ENCODE measurements around the gene KRT13.
A peak's percentile ranks its signal among the peaks of the same experiment; 100 is the strongest.

KRT13 gene

GRCh38 chr17:41491476-41491875, 13.9 kb downstream of the KRT13 start:
- no peak for DNase-seq

GRCh38 chr17:41490000-41490990, 15.1 kb downstream of the KRT13 start:
- DNase-seq: no peak

GRCh38 chr17:41489531-41489930, 15.9 kb downstream of the KRT13 start, which contains the start of gene KRT36:
KRT36 (minus strand) TSS chr17:41489910; CDS start chr17:41489864, 46 bp downstream.
- no peak for DNase-seq

DNA sequence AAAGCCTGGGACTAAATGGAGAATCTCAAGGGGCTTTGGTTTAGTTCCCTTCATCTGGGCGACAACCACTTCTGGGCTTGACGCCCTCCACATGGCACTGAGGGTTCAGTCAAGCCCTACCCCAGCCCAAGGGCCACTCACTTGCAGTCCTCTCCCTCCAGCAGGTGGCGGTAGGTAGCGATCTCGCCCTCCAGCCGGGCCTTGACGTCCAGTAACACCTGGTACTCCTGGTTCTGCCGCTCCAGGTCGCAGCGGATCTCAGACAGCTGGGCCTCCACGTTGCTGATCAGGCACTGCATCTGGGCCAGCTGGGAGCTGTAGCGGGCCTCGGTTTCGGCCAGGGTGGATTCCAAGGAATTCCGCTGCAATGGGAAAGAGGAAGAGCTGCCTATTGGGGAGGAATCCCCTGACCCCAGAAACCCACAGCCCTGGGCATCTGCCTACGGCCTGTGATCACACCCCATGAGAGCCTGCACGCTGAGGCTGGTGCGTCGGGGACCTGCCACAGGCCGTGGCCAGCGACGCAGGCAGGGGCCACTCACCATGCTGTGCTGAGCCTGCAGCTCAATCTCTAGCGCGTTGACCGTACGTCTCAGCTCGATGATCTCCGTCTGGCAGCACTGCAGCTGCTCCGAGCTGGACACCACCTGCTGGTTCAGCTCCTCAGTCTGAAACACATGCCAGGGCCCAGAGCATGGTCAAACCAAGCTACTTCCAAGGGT, 18.4 kb downstream of the KRT13 start:
- peak; percentile 37 for DNase-seq

DNA sequence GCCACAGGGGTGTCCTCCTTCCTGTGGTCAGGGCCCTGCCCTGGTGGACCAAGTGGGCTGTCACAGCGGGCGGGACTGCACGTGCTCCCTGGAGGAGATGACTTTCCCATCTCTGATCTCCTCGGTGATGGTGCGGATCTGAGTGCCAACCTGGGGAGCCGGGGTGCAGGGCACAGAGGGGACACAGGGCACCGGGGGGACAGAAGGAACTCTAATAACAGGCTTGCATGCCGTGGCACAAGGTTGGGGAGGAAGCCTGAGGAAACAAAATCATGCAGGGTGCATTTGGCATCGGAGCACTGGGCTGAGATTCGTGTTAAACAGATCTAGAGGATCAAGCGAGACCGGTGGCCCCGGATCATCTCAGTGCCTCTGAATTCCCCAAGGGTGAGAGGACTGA, 19.1 kb downstream of the KRT13 start:
- no peak for DNase-seq

GRCh38 chr17:41484920-41485904, 20.2 kb downstream of the KRT13 start:
- DNase-seq: no peak

DNA sequence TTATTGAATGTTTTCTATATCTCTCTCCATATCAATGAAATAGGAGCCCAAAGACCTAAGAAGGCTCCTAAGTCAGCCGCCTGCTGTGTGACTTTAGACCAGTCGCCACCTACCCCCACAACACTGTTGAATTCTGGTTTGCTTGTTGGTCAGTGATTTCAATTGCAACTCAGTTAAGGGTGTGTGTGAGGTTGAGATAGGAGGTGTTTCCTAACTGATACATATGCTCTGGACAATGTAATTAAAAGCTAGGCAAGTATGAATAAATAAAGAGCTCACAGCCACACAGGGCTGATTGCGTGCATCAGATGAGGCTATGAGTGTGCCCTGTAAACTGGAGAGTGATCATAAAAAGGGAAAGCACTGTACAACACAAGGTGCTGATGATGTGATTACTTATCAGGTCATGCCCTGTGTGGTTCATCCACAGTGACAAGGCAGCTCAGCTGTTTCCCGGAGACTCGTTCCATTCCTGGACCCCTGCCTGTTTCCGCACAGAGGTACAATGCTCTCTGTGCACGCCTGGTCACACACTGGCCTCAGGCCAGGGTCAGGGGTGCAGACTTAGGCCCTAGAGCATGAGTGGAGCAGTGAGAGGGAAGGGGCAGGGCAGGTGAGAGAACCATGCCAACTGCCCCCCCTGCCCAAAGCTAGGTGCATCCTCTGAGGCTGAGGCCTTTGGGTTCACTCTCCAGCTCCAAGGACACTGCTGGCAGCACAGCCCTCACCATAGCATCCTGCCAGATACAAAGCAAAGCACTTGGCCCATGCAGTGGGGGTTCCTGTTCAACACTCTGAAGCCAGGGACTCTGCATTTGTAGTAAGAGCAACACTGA, 21.2 kb downstream of the KRT13 start:
- no peak for DNase-seq

DNA sequence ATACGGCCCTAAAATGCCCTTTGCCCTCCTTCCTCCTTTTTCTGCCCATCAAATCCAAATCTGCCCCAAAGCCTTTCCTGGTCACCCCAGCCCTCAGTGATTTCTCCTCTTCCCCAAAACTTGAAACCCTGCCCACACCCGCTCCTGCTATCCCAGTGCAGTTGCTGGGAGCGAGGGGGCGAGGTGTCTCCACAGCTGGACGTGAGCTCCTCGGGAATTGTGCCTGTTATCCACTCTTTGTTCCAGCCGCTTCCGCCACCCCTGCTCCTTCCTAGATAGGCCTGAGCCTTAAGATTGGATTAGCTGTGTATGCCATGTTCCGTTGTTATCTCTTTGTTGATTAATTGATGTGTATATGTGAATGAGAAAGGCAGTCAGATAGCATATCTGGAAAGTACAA, 21.9 kb downstream of the KRT13 start:
- no peak for DNase-seq

- DNase-seq: no peak
Observed at GRCh38 chr17:41481036-41481435, 24.4 kb downstream of the KRT13 start, which contains the start of gene KRT35. KRT35 (minus strand) TSS chr17:41481151; CDS start chr17:41481097, 54 bp downstream.

DNA sequence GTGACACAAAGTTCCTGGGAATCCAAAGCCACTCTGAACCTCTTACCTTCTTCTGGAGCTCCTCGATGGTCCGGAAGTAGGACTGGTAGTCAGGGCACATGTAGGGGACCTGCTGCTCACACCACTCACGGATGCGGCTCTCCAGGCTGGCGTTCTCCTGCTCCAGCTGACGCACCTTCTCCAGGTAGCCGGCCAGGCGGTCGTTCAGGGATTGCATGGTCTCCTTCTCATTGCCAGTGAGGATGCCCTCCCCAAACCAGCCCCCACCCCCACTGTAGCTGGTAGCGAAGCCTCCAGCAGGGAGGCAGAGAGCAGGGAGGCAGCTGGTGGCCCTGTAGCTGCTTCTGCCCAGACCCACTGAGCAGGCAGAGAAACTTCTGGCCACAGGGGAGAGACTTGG, 24.8 kb downstream of the KRT13 start:
- DNase-seq: no peak

DNA sequence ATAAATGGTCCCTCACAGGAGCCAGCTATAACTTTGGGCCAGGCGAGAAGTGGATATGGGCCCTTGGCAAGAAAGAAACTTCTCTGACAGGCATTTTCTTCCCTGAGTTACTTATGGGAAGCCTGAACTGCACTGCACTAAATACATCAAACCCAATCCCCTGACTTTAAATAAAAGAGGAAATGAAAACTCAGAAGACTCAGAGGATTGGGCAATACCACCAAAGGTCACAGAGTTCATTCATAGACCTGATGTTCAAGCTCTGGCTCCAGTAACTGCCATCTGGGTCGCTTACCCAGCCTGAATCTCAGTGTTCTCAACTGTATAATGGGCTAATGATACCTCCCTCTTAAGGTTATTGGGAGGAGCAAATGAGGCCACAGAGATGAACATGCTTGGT, 25.3 kb downstream of the KRT13 start:
- DNase-seq: no peak

DNA sequence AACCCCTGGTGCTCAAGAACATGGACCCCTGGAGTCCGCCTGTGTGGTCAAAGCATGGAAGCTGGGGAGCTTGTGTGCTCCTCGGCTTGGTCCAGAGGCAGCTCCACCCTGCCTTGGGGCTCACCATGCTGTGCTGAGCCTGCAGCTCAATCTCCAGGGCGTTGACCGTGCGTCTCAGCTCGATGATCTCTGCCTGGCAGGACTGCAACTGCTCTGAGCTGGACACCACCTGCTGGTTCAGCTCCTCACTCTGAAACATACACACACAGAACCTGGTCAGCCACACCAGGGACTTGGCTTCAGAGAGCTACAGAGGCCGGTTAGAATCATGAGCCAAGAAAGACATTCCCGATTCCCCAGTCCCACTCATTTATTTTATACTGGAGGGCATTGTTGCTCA, 27.2 kb downstream of the KRT13 start:
- DNase-seq: no peak

DNA sequence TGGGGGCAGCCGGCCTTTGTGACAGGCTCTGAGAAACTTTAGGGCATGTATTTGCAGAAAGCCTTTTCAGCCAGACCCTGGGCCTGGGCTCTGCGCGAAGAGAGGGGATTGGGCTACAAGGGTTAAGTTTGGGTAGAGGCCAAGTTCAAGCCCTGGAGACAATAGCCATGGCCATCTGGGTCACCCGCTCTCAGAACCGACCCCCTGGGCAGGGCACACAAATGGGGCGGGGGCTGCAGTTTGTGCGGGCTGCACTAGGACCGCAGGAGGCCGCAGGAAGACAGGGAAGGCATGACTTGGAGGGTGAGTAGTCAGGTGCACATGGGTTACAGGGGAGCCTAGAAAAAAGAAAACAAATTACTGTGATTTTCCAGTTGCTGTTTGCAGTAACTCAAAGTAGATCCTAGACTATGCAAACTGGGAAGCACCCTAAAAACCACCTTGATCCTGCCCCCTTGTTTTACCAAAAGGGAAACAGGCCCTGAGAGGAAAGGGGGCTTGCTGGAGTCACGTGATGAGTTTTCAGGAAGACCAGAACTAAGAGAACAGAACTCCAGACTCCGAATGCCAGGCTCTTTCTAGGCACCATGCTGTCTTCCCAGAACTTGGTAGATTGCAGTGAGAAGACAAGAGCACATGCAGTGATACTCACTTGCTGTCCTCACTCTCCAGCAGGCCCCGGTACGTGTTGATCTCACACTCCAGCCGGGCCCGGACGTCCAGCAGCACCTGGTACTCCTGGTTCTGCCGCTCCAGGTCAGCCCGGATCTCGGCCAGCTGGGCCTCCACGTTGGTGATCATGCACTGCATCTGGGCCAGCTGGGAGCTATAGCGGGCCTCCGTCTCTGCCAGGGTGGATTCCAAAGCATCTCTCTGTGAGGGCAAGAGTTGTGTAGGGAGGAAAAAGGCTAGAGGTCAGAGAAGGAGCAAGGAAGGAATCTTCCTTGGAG, 28.3 kb downstream of the KRT13 start:
- no peak for DNase-seq

- no peak for DNase-seq
Observed at GRCh38 chr17:41475421-41475820, 30.0 kb downstream of the KRT13 start.

- DNase-seq: no peak
Observed at GRCh38 chr17:41474863-41475262, 30.5 kb downstream of the KRT13 start.

GRCh38 chr17:41468346-41468745, 37.1 kb downstream of the KRT13 start:
- DNase-seq: no peak

- no peak for DNase-seq
Observed at GRCh38 chr17:41467561-41467960, 37.9 kb downstream of the KRT13 start.

GRCh38 chr17:41466988-41467387, 38.4 kb downstream of the KRT13 start, which contains the start of gene KRT32:
KRT32 (minus strand) TSS chr17:41467386; CDS start chr17:41467325, 61 bp downstream.
- no peak for DNase-seq

DNA sequence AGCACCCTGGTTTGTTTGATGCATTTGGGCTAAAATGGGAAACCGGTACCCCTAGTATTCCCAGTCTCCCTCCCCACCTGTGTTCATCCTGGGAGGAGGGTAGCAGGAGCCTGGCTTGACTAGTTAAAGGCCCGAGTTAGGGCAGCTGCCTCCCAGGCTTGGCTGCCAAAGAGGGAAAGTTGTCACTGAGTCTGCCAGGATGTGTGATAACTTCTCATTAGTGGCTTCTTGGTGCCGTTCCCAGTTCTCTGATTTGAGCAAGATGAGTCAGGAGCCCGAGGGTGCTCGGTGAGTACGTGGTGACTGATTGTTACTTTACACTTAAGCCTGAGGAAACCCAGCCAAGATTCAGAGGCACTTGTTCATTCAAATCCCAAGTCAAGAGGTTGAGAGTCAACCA, 40.7 kb downstream of the KRT13 start:
- no peak for DNase-seq

DNA sequence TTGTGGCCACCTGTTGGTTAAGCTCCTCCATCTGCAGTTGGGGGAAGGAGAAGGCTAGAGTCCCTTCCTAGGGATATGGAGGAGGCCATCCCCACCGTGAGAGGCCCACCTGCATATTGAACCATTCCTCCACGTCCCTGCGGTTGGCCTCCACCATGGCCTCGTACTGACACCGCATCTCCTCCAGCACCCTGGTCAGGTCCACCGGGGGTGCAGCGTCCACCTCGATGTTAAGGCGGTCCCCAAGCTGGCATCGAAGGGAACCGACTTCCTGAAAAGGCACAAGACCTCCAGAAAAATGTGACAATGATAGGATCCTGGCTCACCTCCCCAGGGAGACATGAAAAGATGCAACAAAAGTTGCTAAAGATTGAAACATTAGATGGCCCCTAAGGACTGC, 41.2 kb downstream of the KRT13 start:
- no peak for DNase-seq
